ENCODE measurements around the gene PPP1R11. TPM values are rescaled to one million over a fixed set of nuclear protein-coding genes. Genes with fewer than 3 reads are reported as not detected.
A peak's percentile ranks its signal among the peaks of the same experiment; 100 is the strongest.

The PPP1R11 gene
- total and polyA plus RNA-seq, 2 of the 13 experiments (the other 11 are each of a cell fraction or from before 2014, with no cell fraction given) = 32.1 to 58.9 TPM

DNA sequence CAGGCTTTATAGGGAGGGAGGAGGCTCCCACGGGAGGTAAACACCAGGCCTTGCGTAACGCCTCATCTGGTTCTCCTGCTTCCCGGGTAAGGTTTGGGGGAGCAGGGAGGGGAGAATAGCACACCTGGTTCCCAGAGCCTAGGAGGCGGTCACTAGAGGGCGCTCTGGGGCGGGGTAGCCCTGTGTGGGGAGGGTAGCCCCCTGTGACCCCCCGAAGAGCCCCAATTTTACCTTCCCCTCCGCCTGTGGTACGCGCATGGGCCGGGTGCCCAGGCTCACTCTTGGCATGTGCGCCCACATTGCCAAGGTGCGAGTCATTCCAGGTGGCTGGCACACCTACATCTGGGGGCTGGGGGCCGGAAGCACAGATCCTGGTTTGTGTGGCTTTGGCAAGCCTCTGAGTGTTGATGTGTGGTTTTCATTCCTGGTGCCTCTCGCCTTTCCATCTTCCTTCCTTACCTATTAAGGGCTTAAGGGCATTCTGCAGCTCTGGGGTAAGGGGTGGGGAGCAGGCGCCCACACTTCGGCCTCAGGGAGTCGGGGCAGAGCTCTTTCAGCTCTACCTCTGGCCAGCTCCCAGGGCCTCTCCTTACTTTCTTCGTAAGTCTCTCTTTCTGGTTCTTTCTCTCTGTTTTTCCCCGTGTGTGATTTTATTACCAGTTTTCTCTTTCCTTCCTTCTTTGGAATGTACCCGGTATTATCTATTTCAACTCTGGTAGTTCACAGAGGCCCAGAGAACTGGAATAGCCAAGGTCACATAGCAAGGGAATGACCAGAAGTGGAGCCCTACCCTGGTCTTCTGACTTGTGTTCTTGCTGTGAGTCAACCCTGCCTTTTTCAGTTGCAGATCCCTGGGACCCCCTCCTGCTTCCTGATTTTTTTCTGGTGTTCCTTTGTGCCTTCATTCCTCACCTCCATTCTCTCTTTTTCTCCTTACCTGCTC is 9.1 kb downstream of the PPP1R11 start (continued):
- peak; percentile 55; the same call in 1 of the 2 replicates for TF ChIP-seq THAP11 (CRISPR knock-in tag; IDR thresholded peaks at IDR 0.05)
- no peak for TF ChIP-seq SOX13 (IDR thresholded peaks at IDR 0.05)
- TF ChIP-seq SOX13 (CRISPR knock-in tag; conservative IDR thresholded peaks at IDR 0.05 in 1 of 2, IDR thresholded peaks at IDR 0.05 in 1 of 2) = peak in 1 of 2 experiments; percentile 17; a peak in 1 of 4 replicates
- no peak for TF ChIP-seq ZNF546 (CRISPR knock-in tag; conservative IDR thresholded peaks at IDR 0.05)
- TF ChIP-seq, protein P1, sequence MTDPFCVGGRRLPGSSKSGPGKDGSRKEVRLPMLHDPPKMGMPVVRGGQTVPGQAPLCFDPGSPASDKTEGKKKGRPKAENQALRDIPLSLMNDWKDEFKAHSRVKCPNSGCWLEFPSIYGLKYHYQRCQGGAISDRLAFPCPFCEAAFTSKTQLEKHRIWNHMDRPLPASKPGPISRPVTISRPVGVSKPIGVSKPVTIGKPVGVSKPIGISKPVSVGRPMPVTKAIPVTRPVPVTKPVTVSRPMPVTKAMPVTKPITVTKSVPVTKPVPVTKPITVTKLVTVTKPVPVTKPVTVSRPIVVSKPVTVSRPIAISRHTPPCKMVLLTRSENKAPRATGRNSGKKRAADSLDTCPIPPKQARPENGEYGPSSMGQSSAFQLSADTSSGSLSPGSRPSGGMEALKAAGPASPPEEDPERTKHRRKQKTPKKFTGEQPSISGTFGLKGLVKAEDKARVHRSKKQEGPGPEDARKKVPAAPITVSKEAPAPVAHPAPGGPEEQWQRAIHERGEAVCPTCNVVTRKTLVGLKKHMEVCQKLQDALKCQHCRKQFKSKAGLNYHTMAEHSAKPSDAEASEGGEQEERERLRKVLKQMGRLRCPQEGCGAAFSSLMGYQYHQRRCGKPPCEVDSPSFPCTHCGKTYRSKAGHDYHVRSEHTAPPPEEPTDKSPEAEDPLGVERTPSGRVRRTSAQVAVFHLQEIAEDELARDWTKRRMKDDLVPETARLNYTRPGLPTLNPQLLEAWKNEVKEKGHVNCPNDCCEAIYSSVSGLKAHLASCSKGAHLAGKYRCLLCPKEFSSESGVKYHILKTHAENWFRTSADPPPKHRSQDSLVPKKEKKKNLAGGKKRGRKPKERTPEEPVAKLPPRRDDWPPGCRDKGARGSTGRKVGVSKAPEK (CRISPR knock-in tag; IDR thresholded peaks at IDR 0.05; ENCODE audit: borderline replicate concordance) = no peak
- TF ChIP-seq ZMAT3 (CRISPR knock-in tag; conservative IDR thresholded peaks at IDR 0.05) = no peak
- TF ChIP-seq, protein P2, sequence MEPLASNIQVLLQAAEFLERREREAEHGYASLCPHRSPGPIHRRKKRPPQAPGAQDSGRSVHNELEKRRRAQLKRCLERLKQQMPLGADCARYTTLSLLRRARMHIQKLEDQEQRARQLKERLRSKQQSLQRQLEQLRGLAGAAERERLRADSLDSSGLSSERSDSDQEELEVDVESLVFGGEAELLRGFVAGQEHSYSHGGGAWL (CRISPR knock-in tag; IDR thresholded peaks at IDR 0.05) = no peak
- no peak for TF ChIP-seq ZNF282 (IDR thresholded peaks at IDR 0.05; ENCODE audit: partially characterized antibody)
- TF ChIP-seq TOE1 (CRISPR knock-in tag; IDR thresholded peaks at IDR 0.05) = no peak
- no peak for TF ChIP-seq ZNF317 (CRISPR knock-in tag; IDR thresholded peaks at IDR 0.05)
- TF ChIP-seq ARNTL (CRISPR knock-in tag; IDR thresholded peaks at IDR 0.05) = no peak
- TF ChIP-seq CTCF (CRISPR knock-in tag; IDR thresholded peaks at IDR 0.05) = peak; percentile 90
- peak; percentile 37; the same call in 1 of the 2 replicates for TF ChIP-seq ISL2 (CRISPR knock-in tag; IDR thresholded peaks at IDR 0.05)
- no peak for TF ChIP-seq ZNF879 (CRISPR knock-in tag; IDR thresholded peaks at IDR 0.05)
- TF ChIP-seq CEBPG (CRISPR knock-in tag; IDR thresholded peaks at IDR 0.05) = peak; percentile 93
- no peak for TF ChIP-seq FOXP1 (IDR thresholded peaks at IDR 0.05)
- peak; percentile 58 for TF ChIP-seq FOXP1 (CRISPR knock-in tag; IDR thresholded peaks at IDR 0.05)
- TF ChIP-seq NCOA2 (CRISPR knock-in tag; IDR thresholded peaks at IDR 0.05) = no peak
- TF ChIP-seq PCBP1 (IDR thresholded peaks at IDR 0.05; ENCODE audit: borderline replicate concordance, low read depth, low read length) = 0 out of 2 replicates have a peak, but pooled peaks have one; percentile 50
- TF ChIP-seq ZNF430 (CRISPR knock-in tag; IDR thresholded peaks at IDR 0.05) = no peak
- TF ChIP-seq ZNF75D (CRISPR knock-in tag; IDR thresholded peaks at IDR 0.05; ENCODE audit: borderline replicate concordance) = no peak
- TF ChIP-seq TEAD2 (CRISPR knock-in tag; IDR thresholded peaks at IDR 0.05) = no peak
- TF ChIP-seq RARA (CRISPR knock-in tag; IDR thresholded peaks at IDR 0.05) = no peak
- TF ChIP-seq, protein P3, sequence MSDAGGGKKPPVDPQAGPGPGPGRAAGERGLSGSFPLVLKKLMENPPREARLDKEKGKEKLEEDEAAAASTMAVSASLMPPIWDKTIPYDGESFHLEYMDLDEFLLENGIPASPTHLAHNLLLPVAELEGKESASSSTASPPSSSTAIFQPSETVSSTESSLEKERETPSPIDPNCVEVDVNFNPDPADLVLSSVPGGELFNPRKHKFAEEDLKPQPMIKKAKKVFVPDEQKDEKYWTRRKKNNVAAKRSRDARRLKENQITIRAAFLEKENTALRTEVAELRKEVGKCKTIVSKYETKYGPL (CRISPR knock-in tag; IDR thresholded peaks at IDR 0.05) = no peak; the same call in 1 of the 2 replicates
- no peak for TF ChIP-seq PCBP2 (optimal IDR thresholded peaks at IDR 0.05; ENCODE audit: low read depth, low read length, poor library complexity, severe bottlenecking)
- TF ChIP-seq DR1 (CRISPR knock-in tag; IDR thresholded peaks at IDR 0.05) = no peak
- no peak for TF ChIP-seq CBX1 (IDR thresholded peaks at IDR 0.05; ENCODE audit: low read depth)
